HFFc6 (cell line): Measurements from ENCODE around the gene BRF1. TPM values are rescaled to one million over a fixed set of nuclear protein-coding genes. Genes with fewer than 3 reads are reported as not detected.

Source experiments
- DNase-seq: peaks from one replicate; pipeline ENCODE4 v3.0.0-alpha.2; 2018
- H3K27ac Mint-ChIP-seq: 2 replicates; pipeline ENCODE4 v1.8.0; 2020; ENCODE audit warnings: mild to moderate bottlenecking, mixed read lengths
- H3K27me3 Mint-ChIP-seq: 2 replicates; pipeline ENCODE4 v1.8.0; 2021; ENCODE audit warnings: mild to moderate bottlenecking, moderate library complexity, mixed read lengths; ENCODE audit not compliant: insufficient read depth
- H3K36me3 Mint-ChIP-seq: 2 replicates; pipeline ENCODE4 v1.8.0; 2021; ENCODE audit warnings: low read depth, mixed read lengths
- H3K4me1 Mint-ChIP-seq: 2 replicates; pipeline ENCODE4 v1.8.0; 2020; ENCODE audit warnings: low read depth, mixed read lengths
- H3K4me3 Mint-ChIP-seq: 2 replicates; pipeline ENCODE4 v1.8.0; 2020; ENCODE audit warnings: mild to moderate bottlenecking, moderate library complexity, mixed read lengths
- H3K9me3 Mint-ChIP-seq: 2 replicates; pipeline ENCODE4 v1.8.0; 2020; ENCODE audit warnings: mild to moderate bottlenecking, mixed read lengths
- CTCF ChIP-seq: fragments of 200-600 bp; sonication (generic); IDR thresholded peaks from 2 replicates; pipeline ENCODE4 v1.5.0; 2021; ENCODE audit warnings: antibody characterized with exemption, mild to moderate bottlenecking
- total RNA-seq, 6 experiments: library from RNA; stranded (reverse); fragmentation: NEBNext Ultra II Directional; extraction: Animal tissue kit (Norgen Biotek cat#: 25700); gene quantifications; 2 replicates in 1 of 6; 3 replicates in 5 of 6; pipeline ENCODE4 v1.2.3, GENCODE V29; 2021

Gene BRF1
- total RNA-seq, 6 experiments from 2014 or later, result 20.1 to 25.8 (median 21.8) TPM

GRCh38 chr14:105210266-105211025 is 90.4 kb downstream of the BRF1 start:
- no peak overlapping the region for H3K27ac Mint-ChIP-seq

DNA sequence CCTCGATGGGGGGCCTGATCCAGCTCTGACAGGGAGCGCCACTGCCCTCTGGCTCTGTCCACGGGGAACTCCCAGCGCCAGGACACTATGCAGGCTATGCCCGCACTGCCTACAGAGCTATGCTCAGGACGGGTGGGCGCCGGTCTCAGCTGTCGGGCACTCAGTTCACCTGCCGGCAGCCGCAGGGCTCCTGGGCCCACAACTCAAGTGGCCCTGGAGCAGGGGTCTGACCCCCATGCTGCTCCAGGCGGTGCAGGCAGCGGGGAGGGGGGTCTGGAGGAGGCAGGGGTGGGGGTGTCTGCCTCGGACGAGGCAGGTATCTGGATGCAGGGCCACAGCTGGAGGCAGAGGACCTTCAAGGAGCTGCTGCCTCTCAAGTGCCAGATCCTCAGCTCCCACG is 91.2 kb downstream of the BRF1 start:
- no peak for TF ChIP-seq CTCF
- Mint-ChIP-seq H3K27me3 (no peaks in the 10 kb centered on the region; the same call in 1 of the 2 replicates), H3K4me1 (no peaks in the 10 kb centered on the region; the same call in 1 of the 2 replicates), H3K36me3 (no peaks in the 10 kb centered on the region), H3K9me3 (no peaks in the 10 kb centered on the region), H3K4me3 (no peak overlapping the region), H3K27ac (no peak overlapping the region)
- no peak for DNase-seq

More at GRCh38 chr14:105210266-105211025, 90.4 kb downstream of the BRF1 start:
- Mint-ChIP-seq H3K4me3 (no peak overlapping the region), H3K4me1 (no peaks in the 10 kb centered on the region), H3K9me3 (no peaks in the 10 kb centered on the region), H3K27me3 (no peaks in the 10 kb centered on the region; the same call in 1 of the 2 replicates), H3K36me3 (no peaks in the 10 kb centered on the region)
- no peak for DNase-seq
- no peak for TF ChIP-seq CTCF

DNA sequence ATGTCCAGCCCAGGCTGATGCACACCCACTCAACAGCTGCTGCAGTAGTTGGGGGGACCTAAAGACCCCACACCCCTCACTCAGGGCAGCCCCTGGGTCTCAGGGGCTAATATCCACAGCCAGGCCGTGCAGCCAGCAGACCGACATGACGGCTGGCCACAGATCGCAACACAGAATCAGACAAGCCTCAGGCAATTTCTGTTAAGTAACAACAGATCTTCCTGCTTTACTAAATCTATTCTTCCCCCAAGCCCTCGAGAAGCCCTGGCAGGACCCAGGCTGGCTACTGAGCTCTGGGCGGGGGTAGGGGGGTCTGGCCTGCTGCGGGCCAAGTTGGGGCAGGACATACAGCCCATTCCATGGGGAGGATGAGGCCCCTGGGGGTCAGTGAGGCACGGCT is 91.7 kb downstream of the BRF1 start:
- Mint-ChIP-seq H3K27ac (no peak overlapping the region), H3K36me3 (no peaks in the 10 kb centered on the region), H3K27me3 (peaks cover 5% of the 10 kb centered on the region; the same call in 1 of the 2 replicates), H3K9me3 (no peaks in the 10 kb centered on the region), H3K4me3 (no peak overlapping the region), H3K4me1 (no peaks in the 10 kb centered on the region; the same call in 1 of the 2 replicates)
- DNase-seq, result no peak
- TF ChIP-seq CTCF, result no peak

DNA sequence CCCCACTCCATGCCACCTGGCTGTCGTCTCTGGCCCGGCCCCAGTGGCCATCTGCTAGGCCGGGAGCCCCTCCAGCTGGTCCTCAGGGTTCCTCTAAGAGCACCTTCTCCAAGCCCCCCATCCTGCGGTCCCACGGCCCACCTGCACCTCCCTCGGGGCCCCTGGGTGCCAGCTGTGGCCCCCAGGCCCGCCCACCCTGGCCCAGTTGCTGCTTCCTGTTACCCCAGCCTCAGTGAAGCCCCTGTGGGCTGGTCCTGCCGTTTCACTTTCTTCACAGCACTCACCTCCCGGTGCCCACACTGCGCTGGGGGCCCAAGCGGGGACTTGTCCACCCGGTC is 92.1 kb downstream of the BRF1 start:
- Mint-ChIP-seq H3K27ac (no peak overlapping the region), H3K4me1 (no peaks in the 10 kb centered on the region; the same call in 1 of the 2 replicates), H3K36me3 (no peaks in the 10 kb centered on the region), H3K4me3 (no peak overlapping the region), H3K9me3 (no peaks in the 10 kb centered on the region), H3K27me3 (peaks cover 5% of the 10 kb centered on the region; the same call in 1 of the 2 replicates)
- no peak for DNase-seq
- no peak for TF ChIP-seq CTCF

DNA sequence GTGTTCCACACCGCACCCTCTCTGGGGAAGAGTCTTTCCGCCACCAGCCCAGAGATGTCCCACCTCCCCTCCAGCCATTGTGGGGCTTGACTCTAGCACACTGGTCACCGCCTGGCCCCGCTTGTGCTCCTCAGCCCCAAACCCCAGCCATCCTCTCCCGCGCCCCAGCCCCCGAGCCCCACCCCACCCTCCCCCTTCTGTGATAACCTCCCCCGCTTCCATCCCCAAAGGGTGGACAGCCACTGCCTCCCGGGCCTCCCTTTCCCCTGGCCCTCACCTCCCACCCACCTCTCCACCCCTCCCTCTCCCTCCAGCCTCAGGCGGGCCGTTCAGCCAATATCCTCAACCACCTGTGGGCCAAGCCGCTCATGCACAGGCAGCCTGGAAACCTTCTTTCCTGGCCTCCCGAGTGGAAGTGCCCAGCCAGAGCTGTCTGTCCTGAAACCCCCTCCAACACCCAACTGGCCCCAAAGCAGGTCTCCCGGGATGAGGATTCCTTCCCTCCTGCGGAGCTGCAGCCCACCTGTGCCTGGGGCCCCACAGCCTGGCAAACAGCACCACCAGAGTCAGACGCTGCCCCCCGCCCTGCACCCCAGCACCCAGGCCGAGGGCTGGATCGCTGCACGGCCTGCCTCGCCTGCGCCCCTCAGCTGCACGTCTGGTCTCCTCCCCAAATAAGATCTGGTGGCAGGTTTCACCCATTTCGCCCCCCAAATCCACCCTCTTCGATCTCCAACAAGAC is 92.6 kb downstream of the BRF1 start:
- no peaks in the 10 kb centered on the region for H3K36me3 Mint-ChIP-seq
- no peaks in the 10 kb centered on the region; the same call in 1 of the 2 replicates for H3K4me1 Mint-ChIP-seq
- H3K9me3 Mint-ChIP-seq, result no peaks in the 10 kb centered on the region
- DNase-seq, result no peak
- H3K27me3 Mint-ChIP-seq, result peaks cover 5% of the 10 kb centered on the region; the same call in 1 of the 2 replicates
- H3K4me3 Mint-ChIP-seq, result no peak overlapping the region
- no peak overlapping the region for H3K27ac Mint-ChIP-seq
- TF ChIP-seq CTCF, result no peak
